SH-SY5Y (cell line): Measurements from ENCODE around the gene ADD1.

Source experiments
- GATA2 ChIP-seq: IDR thresholded peaks from 2 replicates; pipeline ENCODE4 v1.6.1; 2011; ENCODE audit warnings: mild to moderate bottlenecking, low read depth, low read length
- GATA3 ChIP-seq: IDR thresholded peaks from 2 replicates; pipeline ENCODE4 v1.6.1; 2011; ENCODE audit warnings: low read depth, mild to moderate bottlenecking, low read length, moderate library complexity

DNA sequence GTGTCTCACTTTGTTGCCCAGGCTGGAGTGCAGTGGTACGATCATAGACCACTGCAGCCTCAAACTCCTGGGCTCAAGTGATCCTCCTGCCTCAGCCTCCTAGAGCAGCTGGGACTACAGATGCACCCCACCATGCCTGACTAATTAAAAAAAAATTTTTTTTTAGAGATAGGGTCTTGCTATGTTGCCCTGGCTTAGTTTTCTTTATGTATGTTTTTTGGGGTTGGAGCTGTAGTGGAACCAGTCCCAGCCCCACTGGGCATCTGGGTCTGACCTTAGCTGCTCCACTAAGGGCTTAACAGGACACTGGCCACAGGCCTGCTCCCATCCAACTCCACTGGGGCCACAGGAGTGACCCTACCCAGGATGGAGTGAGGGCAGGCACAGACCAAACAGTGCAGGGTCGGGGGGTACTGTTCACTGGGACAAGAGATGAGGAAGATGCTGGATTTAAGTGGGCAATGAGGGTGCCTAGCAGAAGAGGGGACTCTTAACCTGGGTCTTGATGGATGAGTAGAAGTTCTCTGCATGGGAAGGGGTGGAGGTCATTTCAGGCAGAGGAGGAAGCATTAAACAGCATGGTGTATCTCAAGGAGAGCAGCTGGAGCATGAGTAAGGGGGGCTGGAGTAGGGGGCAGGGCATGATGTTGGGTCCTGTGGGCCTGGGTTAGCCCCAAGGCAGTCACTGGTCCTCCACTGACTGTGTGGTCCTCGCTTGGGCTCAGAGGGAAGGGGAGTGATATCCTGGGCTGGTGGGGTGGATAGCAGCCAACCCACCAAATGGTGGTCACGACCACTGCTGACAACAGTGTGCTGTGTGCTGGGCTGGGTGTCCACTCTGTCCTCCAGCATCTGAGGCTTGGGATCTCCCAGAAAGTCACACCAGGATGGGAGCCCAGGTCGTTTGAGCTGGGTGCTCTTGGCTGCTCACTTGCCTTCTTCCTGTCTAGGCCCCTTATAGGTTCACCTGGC is 24.1 kb upstream of the ADD1 start:
- TF ChIP-seq GATA2 (no peak), GATA3 (no peak)
